OCI-LY3 (cell line): Measurements from ENCODE around the gene ZNF785.

Experiments
- EZH2phosphoT487 ChIP-seq: fragments of 200-600 bp; shearing (Covaris generic); IDR thresholded peaks from 2 replicates; pipeline ENCODE4 v1.6.1; 2018; ENCODE audit warnings: antibody characterized with exemption, mixed run types, low read depth
- TF ChIP-seq, protein P1 (sequence below): fragments of 200-600, 300-600 bp; sonication (generic); IDR thresholded peaks from 2 replicates; pipeline ENCODE4 v1.5.1; 2014; ENCODE audit warnings: antibody characterized with exemption, low read length, low read depth

DNA sequence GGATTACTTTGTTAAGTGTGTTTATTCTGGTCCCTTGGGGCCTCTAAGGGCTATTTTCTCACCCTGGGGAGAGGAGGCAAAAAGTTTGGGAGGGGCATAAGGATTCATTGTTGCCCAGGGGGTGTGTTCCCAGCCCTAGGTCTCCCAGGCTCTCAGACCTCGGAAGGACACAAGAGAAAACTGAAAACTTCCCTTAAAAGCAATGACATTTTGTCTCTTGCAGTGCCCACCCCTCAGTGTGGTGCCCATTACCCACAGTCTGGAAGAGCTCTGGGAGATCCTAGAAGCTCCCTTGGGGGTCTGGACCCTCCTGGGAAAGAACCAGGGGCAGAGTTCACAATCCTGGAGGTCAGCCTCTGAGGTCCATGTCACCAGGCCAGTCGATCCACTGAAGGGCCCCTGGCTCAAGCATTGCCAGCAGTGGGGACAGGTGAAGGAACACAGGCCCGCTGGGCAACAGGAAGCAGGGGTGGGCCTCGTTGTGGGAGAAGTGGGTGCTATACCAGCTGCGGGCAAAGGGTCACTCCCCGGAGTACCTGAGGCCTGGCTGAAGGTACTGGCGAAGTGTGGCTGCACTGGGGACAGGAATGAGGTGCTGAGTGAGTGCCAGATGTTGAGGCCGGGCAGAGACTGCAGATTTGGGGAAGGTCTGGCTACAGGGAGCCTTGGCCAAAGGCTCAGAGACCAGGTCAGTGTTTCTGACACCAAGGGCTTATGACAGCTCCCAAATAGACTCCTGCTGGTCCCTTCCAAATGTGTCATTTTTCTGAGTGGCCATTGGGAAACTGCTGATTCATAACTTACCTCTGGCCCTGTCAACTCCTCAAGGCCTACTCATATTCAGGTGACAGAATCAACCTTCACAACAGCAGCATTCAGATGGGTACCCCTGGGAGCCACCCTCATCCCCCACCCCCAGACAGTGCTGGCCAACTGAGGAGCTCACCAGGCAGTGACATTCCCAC, 46.2 kb downstream of the ZNF785 start:
- TF ChIP-seq, protein P1, sequence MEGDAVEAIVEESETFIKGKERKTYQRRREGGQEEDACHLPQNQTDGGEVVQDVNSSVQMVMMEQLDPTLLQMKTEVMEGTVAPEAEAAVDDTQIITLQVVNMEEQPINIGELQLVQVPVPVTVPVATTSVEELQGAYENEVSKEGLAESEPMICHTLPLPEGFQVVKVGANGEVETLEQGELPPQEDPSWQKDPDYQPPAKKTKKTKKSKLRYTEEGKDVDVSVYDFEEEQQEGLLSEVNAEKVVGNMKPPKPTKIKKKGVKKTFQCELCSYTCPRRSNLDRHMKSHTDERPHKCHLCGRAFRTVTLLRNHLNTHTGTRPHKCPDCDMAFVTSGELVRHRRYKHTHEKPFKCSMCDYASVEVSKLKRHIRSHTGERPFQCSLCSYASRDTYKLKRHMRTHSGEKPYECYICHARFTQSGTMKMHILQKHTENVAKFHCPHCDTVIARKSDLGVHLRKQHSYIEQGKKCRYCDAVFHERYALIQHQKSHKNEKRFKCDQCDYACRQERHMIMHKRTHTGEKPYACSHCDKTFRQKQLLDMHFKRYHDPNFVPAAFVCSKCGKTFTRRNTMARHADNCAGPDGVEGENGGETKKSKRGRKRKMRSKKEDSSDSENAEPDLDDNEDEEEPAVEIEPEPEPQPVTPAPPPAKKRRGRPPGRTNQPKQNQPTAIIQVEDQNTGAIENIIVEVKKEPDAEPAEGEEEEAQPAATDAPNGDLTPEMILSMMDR: no peak
- no peak for TF ChIP-seq EZH2phosphoT487
